GM19025 (cell line): ENCODE results near the gene CD24.
"Not testable (repeated sequence)": the region's sequence is repeated elsewhere in the genome, so short reads cannot be mapped to it uniquely, and the experiment has no call there.

Experiments
- ATAC-seq: cut with Tn5 transposase; IDR thresholded peaks from one replicate; pipeline ENCODE4 v1.9.1; 2021; ENCODE audit warnings: mild to moderate bottlenecking, low read depth, moderate library complexity; ENCODE audit not compliant: unreplicated experiment

The CD24 gene, protein sequence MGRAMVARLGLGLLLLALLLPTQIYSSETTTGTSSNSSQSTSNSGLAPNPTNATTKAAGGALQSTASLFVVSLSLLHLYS

DNA sequence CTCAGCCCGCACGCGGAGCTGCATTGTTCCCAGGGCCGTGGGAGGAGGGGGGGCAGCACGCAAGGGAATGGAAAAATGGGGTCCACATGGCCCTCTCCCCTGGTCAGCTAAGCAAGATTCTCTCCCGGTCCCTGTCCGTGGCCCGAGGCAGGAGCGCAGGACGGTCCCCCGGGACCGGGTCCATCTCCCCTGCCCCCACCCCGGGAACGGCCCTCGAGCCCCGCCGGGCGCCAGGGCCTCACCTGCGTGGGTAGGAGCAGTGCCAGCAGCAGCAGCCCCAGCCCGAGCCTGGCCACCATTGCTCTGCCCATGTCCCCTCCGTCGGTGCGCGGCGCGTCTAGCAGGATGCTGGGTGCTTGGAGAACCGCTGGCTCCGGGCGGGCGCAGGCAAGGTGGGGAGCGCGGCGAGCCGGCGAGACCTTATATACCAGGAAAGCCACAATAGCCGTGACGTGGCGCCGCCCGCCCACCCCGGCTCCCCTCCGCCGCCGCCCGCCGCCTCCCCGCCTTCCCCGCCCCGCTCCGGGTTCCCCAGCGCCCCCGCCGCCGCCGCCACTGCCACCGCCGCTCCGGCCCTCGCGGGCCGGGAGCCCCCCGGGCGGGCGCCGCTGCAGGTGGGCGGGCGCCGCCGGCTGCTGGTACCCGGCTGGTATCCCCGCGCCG lies at the start of gene CD24:
Gene CD24 (minus strand): TSS at position 394 of the 663 bp plus-strand sequence. CDS start 83 bp downstream, at position 311.
- peak; percentile 17 for ATAC-seq

DNA sequence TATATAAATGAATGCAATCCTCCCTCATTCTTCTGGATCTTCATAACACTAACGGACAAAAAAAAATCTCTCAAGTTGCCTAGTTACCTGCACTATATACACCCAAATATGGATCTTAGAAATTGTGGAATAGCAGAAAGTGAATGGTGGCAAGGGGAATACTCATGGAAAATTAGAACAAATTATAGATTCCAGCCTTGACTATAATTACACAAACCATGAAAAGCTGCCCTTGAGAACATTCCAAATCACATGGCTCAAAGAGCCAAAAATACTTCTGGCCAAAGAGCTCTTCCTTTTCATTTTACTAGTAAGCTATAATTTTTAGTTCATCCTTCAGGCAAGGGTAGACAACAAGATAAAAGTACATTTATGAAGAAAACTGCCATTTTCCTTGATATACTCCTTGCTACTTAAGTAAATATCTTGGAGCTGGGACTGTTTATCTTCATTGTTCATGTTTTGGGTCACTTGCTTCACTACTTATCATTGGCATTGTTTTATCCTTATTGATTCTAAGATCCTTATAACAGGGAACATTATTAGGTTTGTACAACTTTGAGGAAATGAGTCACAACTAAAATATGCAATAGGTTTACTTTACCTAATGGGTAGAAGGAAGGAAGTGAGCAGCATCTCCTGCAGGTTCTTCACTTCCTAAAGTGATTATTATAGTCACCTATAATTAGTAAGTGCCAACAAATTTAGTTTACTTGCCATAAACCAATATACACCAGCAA lies 47.1 kb upstream of the CD24 start:
- no peak for ATAC-seq

DNA sequence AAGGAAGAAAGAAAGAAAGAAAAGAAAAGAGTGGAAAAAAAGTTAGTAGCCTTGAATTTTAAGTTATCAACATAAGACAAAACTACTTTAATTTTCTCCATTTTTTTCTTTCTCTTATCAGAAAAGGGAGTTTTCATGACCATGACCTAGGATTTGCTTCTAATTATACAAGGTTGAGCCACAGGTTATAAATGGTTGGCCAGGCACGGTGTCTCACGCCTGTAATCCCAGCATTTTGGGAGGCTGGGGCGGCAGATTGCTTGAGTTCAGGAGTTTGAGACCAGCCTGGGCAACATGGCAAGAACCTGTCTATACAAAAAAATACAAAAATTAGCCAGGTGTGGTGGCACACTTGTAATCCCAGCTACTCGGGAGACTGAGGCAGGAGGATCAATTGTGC lies 45.7 kb upstream of the CD24 start:
- ATAC-seq: no peak

DNA sequence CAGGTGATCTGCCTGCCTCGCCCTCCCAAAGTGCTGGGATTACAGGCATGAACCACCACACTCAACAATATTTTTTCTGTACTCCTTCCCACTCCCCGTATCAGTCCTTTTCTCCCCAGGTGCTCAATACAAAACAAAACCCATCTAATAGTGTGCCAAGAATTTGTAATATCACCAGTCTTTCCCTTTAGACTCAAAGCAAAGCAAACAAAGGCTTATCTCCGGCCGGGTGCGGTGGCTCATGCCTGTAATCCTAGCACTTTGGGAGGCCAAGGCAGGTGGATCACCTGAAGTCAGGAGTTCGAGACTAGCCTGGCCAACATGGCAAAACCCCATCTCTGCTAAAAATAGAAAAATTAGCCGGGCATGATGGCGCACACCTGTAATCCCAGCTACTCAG lies 45.1 kb upstream of the CD24 start:
- ATAC-seq: not testable (repeated sequence)

DNA sequence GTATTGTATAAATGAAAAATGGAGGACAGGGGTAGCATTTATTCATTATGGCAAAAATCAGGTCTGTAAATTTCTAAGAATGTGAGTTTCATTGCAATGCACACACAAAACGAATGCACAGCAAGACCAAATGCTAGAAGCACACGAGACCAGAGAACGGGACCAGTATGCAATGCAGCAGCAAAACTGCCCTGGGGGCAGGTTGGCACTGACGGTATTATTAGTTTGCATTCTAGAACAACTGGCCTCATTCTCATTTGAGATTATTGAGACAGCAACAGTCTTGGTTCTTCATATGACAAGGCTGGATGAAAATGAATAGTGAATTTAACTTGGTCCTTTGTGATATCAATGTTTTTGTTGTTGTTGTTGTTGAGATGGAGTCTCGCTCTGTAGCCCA lies 44.5 kb upstream of the CD24 start:
- no peak for ATAC-seq

DNA sequence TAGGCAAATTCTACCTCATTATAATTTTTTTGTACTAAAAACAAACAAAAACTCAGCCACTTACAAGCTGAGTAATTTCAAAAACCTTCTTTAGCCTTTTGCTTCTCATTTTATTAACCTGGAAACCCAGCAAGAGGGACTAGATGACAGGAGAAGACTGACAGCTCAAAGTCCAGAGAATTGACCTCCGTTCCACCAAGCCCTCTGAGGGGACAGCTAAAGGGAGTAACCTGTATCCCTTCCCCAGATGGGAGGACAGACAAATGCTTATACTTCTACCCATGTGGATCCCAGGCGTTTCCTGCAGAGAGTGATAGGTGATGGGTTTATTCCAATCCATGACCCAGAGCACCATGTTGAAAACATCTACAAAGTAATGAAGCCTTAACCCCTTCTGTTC lies 35.0 kb upstream of the CD24 start:
- ATAC-seq: no peak

DNA sequence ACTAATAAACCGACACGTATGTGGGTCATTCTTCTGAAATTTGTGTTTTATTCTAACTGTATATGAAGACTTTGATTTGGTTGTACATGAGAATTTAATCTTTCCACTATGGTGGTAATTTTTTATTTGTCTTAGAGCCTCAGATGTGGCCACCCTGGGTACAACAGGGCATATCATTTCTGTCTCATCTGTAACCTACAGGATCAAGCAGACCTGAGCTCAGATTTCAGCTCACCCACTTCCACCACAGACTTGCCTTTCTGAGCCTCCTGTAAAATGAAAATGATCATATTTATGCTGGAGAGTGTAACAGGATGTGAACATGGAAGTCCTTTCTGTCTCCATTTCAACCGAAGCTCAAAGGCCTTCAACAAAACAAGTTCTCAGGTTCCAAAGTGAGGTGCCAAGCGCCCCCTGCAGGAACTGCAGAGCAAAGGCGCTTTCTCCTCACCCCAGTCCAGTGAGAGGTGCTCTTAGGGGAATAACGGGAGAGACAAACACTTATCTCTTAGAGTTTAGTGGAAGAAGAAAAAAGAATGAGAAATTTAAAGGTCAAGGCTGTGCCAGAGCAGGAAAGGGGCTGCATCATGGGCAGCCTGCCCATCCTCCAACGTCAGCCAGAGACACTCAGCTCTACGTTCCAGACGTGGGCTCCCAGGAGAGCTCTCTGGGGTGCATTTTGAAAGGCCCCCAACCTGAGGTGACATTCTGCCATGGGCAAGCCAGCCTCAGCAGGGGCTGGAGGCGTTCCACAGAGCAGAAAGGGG lies 23.0 kb upstream of the CD24 start:
- no peak for ATAC-seq

DNA sequence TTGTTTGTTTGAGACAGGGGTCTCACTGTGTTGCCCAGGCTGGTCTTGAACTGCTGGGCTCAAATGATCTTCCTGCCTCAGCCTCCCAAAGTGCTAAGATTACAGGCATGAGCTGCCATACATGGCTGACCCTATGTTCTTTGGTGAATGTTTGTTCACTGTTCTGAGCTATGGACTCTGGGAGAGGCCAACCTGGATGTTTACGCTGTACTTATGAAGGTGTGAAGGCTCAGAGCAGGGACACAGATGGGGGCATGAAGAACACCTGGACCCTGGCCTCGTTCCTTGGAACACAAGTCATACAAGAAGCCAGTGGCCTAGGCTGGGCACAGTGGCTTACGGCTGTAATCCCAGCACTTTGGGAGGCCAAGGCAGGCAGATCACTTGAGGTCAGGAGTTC lies 21.1 kb upstream of the CD24 start:
- ATAC-seq: no peak

DNA sequence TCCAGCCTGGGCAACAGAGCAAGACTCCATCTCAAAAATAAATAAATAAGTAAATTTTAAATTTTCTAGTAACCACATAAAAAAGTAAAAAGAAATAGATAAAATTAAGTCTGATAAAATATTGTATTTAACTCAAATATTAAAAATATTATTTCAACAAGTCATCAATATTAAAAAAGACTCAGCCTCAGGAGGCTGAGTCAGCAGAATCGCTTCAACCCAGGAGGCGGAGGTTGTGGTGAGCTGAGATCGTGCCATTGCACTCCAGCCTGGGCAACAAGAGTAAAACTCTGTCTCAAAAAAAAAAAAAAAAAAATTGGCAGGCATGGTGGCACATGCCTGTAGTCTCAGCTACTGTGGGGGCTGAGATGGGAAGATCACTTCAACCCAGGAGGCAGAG lies 15.2 kb upstream of the CD24 start:
- ATAC-seq: not testable (repeated sequence)

DNA sequence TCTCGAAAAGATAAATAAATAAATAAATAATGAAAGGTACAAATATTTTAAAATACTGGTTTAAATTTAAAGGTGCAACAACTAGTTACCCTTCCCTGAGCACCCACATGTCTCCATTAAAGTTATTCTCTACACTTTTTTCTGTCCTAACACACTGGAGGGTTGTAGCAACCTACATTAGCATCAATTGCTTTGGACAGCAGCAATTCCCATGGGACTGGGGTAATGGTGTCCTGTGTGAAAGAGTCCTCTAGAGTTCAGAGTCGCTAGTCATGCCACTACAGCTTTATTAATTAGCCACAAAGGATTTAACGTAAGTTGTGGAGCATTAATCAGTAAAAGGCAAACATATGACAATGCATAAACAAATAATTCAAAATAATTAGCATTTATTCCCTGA lies 14.1 kb upstream of the CD24 start:
- ATAC-seq: no peak

DNA sequence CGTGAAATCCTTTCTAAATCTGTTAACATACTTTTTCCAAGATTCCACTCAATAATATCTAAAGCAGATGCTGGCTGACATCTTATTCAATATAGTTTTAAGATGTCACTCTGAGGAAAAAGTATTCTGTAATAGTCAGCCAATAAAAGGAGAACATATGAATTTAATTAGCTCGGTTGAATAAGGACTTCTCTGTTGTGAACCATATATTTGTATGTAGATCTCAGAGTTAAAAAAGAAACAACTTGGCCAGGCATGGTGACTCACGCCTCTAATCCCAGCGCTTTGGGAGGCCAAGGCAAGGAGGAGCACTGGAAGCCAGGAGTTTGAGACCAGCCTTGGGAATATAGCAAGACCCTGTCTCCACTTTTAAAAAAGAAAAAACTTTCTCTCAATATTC lies 7.4 kb upstream of the CD24 start:
- no peak for ATAC-seq

DNA sequence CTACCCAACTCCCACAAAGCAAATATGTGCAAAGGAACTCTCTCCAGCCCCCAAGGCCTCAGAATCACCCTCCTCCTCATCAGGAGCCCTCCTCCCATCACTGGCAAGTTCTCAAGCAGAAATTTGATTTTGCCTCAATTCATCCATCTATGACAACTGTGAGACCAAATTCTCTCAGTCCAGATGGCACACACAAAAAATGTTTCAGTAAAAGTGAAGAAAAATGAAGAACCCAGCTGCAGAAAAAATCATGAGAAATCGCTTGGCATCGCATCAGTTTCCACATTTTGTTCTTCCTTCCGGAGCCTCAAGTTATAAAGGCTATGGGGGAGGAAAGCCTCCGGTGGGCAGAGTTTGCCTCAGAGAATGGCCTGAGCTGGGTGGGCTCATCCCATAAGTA lies 6.4 kb upstream of the CD24 start:
- ATAC-seq: no peak

DNA sequence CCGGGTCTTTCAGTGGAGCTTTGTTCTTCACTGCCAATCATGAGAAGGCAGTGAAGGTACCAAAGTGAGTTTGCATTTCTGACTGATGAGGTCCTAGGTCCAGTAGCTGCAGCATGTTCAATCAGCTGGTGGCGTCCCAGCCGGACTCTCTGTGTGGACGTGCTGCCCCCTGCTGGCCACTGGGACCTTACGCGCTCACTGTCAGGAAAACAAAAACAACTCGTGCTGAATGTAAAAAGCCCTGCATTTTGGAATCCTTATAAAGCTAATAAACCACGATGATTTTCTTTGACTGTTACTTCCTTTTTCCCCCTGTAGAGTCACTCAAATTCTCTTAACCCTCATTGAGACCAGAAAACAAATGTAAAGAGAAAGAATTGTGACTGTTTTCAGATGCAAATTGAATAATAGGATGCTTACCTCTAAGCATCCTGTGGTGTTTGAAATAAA lies 4.9 kb upstream of the CD24 start:
- no peak for ATAC-seq

DNA sequence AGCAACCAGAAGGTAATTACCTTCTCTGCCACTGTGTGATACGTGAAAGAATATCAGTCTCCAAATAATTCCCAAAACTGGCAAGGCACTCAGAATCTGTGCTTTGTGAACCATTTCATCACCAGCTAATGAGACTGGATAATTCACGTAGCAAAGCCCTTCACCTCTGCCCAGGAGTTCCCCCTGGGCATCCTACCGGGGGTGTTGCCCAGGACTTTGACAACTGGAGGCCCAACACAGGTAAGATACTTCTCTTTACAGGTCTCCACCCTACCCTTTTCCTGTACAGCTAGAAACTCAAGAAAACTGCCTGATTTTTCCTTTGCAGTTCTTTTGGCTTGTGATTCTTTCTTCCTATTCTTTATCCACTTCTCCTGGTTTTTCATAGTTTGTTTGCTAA lies 2.7 kb upstream of the CD24 start:
- no peak for ATAC-seq

DNA sequence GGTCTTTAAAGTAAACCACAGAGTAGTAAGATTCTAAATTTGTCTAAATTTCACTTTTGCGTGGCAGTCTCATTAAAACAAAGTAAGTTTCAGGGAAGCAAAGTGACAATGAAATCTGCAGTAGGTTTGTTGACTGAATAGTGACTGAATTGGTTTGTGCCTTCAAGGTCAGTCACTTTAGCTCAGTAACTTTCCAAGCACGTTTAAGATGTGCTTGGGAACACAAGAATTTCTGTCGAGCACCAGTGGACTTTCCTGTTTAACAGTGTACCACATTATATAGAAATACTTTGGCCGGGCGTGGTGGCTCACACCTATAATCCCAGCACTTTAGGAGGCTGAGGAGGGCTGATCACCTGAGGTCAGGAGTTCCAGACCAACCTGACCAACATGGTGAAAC lies 1.7 kb upstream of the CD24 start:
- no peak for ATAC-seq

DNA sequence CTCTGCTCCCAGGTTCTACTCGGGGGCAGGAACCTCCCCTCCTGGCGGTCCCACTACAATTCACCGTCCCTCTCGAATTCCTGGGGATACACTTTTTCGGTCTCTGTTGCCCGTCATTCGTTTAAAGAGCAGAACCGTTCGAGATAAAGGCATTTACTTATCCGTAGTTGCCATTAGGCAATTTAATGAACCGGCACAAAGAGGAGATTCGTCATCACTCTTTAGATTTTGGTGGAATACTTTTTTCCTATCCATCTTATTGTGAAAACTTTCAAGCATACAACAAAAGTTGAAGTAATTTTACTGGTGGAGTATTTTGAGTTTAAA lies 1.2 kb upstream of the CD24 start:
- ATAC-seq: no peak

DNA sequence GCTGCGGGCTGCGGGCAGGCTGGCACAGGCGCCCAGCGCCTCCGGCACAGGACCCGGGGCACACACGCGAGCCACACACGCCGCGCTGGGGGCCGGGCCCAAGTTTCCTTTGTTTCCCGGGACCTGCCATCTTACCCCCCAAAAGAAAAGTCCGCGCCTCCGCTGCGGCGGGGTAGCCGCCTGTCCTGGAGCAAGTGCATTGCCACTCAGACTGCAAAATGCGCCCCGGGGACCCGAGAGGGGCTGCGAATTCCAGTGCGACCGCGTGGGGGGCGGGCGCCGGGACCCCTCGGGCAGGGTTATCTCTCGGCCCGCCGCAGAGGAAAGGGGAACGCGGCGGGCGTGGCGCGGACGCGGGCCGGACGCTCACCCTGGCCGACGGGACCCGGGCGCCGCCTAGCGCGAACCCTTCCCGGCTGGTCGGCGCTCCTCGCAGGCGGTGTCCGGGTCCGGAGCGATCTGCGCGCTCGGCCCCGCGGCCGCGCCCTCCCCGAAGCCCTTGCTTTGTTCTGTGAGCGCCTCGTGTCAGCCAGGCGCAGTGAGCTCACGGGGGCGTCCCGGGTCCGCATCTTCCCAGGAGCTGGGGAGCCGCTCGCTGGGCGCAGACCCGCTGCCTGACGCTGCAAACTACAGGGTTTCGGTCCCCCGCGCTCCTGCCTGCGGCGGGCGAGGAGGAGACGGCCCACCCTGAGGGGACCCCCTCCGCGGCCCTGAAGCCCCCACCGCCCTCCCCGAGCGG lies 639 bp upstream of the CD24 start:
- peak; percentile 55 for ATAC-seq

DNA sequence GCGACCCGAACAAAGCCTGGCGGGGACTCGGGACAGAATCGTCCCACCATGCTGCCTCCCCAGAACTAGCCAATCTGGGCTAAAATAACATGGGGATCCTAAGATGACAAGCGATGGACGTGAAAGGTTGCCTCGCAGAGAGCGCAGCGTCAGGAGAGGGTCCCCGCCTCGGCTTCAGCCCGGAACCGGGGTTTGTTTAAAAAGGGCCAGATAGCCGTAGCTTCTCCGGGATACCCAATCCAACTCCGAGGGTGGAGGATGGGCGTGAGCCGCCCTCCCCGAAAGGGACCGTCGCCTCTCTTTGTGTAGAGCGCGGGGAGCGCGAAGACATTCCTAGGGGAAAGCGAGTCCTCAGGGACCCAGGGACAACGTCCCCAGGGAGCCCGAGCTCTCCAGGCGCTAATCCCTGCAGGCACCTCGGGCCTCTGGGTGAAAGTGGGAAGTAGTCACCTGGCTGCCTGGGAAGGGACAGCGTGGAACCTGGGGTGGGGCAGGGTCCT lies 643 bp downstream of the CD24 start:
- no peak for ATAC-seq

DNA sequence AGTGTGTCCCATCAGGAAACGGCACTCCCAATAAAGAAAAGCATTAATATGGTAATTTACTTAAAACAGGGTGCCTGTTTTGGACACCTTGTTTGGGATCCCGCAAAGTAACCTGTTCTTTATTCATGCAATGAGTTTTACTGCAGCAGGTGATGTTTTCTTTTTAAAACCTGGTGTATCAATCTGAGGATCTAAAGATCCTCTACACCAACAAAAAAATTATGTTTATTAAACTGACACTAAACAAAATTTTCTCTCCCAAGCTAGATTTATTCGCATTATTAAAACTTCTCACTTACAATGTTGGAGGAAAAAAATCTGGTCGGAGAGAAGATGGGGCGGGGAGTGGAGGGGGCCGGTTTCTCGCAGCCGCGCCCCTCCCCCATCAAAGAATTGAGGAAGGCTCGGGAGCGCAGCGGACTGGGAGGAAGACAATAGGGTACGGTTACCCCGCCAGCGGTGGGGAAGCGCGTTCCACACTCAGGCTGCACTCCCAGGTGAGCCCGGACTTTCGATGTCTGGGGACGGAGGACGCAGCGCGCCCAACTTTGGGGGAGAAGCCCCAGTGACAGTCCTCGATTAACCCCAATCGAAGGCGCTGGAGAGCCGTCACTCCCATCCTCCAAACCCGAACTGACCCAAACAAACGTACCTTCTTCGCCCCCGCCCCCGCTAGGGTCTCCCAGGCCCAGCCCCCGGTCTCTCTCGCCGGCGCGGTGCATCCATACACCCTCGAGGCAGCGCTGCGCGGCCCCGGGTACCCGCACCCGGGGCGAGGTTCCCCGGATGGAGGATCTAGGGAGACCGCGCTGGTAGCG lies 1.3 kb downstream of the CD24 start:
- ATAC-seq: no peak

DNA sequence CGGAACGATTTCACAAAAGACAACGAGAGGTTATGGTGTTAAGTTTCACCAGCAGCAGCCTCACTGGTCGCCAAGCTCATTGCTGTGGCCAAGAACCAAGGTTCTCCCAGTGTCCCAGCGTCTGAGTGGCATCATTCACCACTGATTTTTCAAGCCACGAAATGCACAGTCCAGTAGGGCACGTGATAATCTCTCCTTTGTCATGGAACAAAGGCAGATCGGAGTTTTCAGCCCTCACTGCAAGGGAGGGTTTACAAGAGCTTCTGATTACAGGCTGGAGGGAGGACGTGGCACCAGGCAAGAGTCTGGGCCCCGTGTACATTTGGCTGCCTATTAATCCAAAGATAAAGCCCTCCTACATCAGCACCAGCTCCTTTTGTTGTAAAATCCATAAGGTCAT lies 2.0 kb downstream of the CD24 start:
- no peak for ATAC-seq
